Upper lobe of left lung (tissue), 6 donors: ENCODE data around the gene DNAI7. TPM values are rescaled to one million over a fixed set of nuclear protein-coding genes. Genes with fewer than 3 reads are reported as not detected.

ENCODE experiments used
- ATAC-seq, 2 donors: fragments of 200-7000 bp; cut with Tn5 transposase; one replicate each; pipeline ENCODE4 v1.9.1; 2022; ENCODE audit warnings: mild to moderate bottlenecking in 2 of 2, moderate library complexity in 2 of 2; ENCODE audit not compliant: low FRiP score in 2 of 2
- DNase-seq, 2 donors: peaks; one replicate each; pipeline ENCODE4 v3.0.0-alpha.2; 2019 to 2020
- H3K27ac ChIP-seq, 4 donors: fragments of 200-600 bp; sonication (generic); one replicate each; pipeline ENCODE4 v1.5.1; 2016 to 2019
- H3K27me3 ChIP-seq, 4 donors: fragments of 200-600 bp; sonication (generic); one replicate each; pipeline ENCODE4 v1.5.1; 2017 to 2019
- H3K36me3 ChIP-seq, 4 donors: fragments of 200-600 bp; sonication (generic); one replicate each; pipeline ENCODE4 v1.5.1; 2016 to 2019
- H3K4me1 ChIP-seq, 4 donors: fragments of 200-600 bp; sonication (generic); one replicate each; pipeline ENCODE4 v1.5.1; 2018 to 2019
- H3K4me3 ChIP-seq, 4 donors: fragments of 200-600 bp; sonication (generic); one replicate each; pipeline ENCODE4 v1.5.1; 2017 to 2019; ENCODE audit warnings: mild to moderate bottlenecking in 2 of 4, moderate library complexity in 1 of 4
- H3K9me3 ChIP-seq, 4 donors: fragments of 200-600 bp; sonication (generic); one replicate each; pipeline ENCODE4 v1.5.1; 2018 to 2019
- EP300 ChIP-seq, 4 donors: sonication (generic); formaldehyde crosslinking; IDR thresholded peaks; one replicate each; pipeline ENCODE4 v1.5.1; 2017; ENCODE audit warnings: antibody characterized with exemption in 4 of 4, control low read depth in 2 of 4
- POLR2A ChIP-seq, 4 donors: fragments of 450-650 bp; IDR thresholded peaks; one replicate each; pipeline ENCODE4 v1.5.1; 2016 to 2017; ENCODE audit warnings: antibody characterized with exemption in 4 of 4, mild to moderate bottlenecking in 2 of 4
- POLR2AphosphoS5 ChIP-seq, 2 donors: sonication (generic); formaldehyde crosslinking; IDR thresholded peaks; one replicate each; pipeline ENCODE4 v1.5.1; 2017; ENCODE audit warnings: antibody characterized with exemption in 2 of 2
- WGBS, 2 donors: methylation state at CpG; one replicate each; pipeline ENCODE4 v1.1.5; 2017 to 2018; 5-methylcytosine and 5-hydroxymethylcytosine counted together
- total RNA-seq, 6 donors: library from RNA; depleted of rRNA in 4 of 6; stranded (reverse); fragments of >200 nt in 4 of 6; gene quantifications; one replicate each; pipeline versions ENCODE4 v1.1.0 to v1.2.1, GENCODE V29; 2016 to 2021
- TF ChIP-seq, protein P1 (sequence below), 6 experiments: fragments of 450-650 bp in 4 of 6; fragments of 200-600 bp in 2 of 6; sonication (generic) in 2 of 6; IDR thresholded peaks; one replicate each; pipeline ENCODE4 v1.5.1; 2016 to 2019; ENCODE audit warnings: antibody characterized with exemption in 6 of 6
- donor health status: DM: no; HTN: no; CAD: no; lungs with moderate emphysema.
- donor health status: DM: no; HTN: yes; CAD: no; lungs with severe emphysema.

Gene DNAI7
- total RNA-seq, 6 donors from 2014 or later: 0.72 to 22.3 (median 4.1) TPM

GRCh38 chr12:25063873-25064628, 130.9 kb downstream of the DNAI7 start:
- H3K4me3 ChIP-seq: no peak overlapping the region
- no peak for ATAC-seq
- no peak overlapping the region for H3K27ac ChIP-seq
- H3K36me3 ChIP-seq: no peaks in the 10 kb centered on the region
- no peaks in the 10 kb centered on the region for H3K27me3 ChIP-seq
- no peaks in the 10 kb centered on the region for H3K9me3 ChIP-seq
- TF ChIP-seq POLR2AphosphoS5 (IDR thresholded peaks at IDR 0.05): no peak
- TF ChIP-seq, protein P1, sequence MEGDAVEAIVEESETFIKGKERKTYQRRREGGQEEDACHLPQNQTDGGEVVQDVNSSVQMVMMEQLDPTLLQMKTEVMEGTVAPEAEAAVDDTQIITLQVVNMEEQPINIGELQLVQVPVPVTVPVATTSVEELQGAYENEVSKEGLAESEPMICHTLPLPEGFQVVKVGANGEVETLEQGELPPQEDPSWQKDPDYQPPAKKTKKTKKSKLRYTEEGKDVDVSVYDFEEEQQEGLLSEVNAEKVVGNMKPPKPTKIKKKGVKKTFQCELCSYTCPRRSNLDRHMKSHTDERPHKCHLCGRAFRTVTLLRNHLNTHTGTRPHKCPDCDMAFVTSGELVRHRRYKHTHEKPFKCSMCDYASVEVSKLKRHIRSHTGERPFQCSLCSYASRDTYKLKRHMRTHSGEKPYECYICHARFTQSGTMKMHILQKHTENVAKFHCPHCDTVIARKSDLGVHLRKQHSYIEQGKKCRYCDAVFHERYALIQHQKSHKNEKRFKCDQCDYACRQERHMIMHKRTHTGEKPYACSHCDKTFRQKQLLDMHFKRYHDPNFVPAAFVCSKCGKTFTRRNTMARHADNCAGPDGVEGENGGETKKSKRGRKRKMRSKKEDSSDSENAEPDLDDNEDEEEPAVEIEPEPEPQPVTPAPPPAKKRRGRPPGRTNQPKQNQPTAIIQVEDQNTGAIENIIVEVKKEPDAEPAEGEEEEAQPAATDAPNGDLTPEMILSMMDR (IDR thresholded peaks at IDR 0.05): no peak
- no peak for TF ChIP-seq POLR2A (IDR thresholded peaks at IDR 0.05)
- no peak for TF ChIP-seq EP300 (IDR thresholded peaks at IDR 0.05)
- WGBS, 2 donors: 61 to 79% methylated on average over 5 of the region's 5 CpGs
- H3K4me1 ChIP-seq: no peaks in the 10 kb centered on the region
- no peak for DNase-seq

GRCh38 chr12:25058658-25059058, 136.3 kb downstream of the DNAI7 start:
- ATAC-seq: no peak
- Histone ChIP-seq H3K36me3 (no peaks in the 10 kb centered on the region), H3K27me3 (no peaks in the 10 kb centered on the region), H3K4me1 (no peaks in the 10 kb centered on the region), H3K4me3 (no peak overlapping the region), H3K9me3 (no peaks in the 10 kb centered on the region), H3K27ac (no peak overlapping the region)
- TF ChIP-seq, protein P1 (IDR thresholded peaks at IDR 0.05): no peak
- TF ChIP-seq POLR2A (IDR thresholded peaks at IDR 0.05) (no peak), EP300 (IDR thresholded peaks at IDR 0.05) (no peak), POLR2AphosphoS5 (IDR thresholded peaks at IDR 0.05) (no peak)
- DNase-seq: no peak

Other genes with a start within 250 kb of the DNAI7 start
- gene BCAT1, start 246.1 kb downstream of the DNAI7 start, total RNA-seq: 100 to 1,000 TPM in 1 of 6 donors, 10 to 100 TPM in 5; 52.7 to 145 (median 72.7) TPM
- 10 to 100 TPM in 5 of 6 donors, 1 to 10 TPM in 1; 5.2 to 48.4 (median 20.5) TPM for gene ETFRF1, start 77 bp upstream of the DNAI7 start, total RNA-seq
- gene KRAS, start 55.8 kb upstream of the DNAI7 start, total RNA-seq: 10 to 100 TPM; 10.4 to 32.9 (median 20.6) TPM